Measurements from ENCODE around the gene CAMK2N2. TPM values are rescaled to one million over a fixed set of nuclear protein-coding genes. Genes with fewer than 3 reads are reported as not detected.

Gene CAMK2N2
- total and polyA plus RNA-seq, 9 of the 15 experiments (the other 6 are each of a cell fraction or from before 2014, with no cell fraction given), result 0.08 to 0.22 (median 0.11) TPM; not detected in 5

GRCh38 chr3:184298759-184299487 lies 37.6 kb upstream of the CAMK2N2 start, which contains the start of gene PSMD2 (continued):
- no peak for TF ChIP-seq SREBF1 (IDR thresholded peaks at IDR 0.05; ENCODE audit: borderline replicate concordance, low read depth, low read length)
- no peak for TF ChIP-seq HNRNPL (IDR thresholded peaks at IDR 0.05; ENCODE audit: low read depth, low read length)
- no peak for TF ChIP-seq CEBPB (tag; IDR thresholded peaks at IDR 0.05)
- TF ChIP-seq GABPB1 (CRISPR knock-in tag; IDR thresholded peaks at IDR 0.05), result peak; percentile 85
- TF ChIP-seq ZNF639 (CRISPR knock-in tag; conservative IDR thresholded peaks at IDR 0.05 in 1 of 2, IDR thresholded peaks at IDR 0.05 in 1 of 2), result peak in 1 of 2 experiments; percentile 98; a peak in 2 of 4 replicates
- peak; percentile 15; the same call in 1 of the 2 replicates for TF ChIP-seq CREB1 (IDR thresholded peaks at IDR 0.05)
- TF ChIP-seq CREB1 (CRISPR knock-in tag; IDR thresholded peaks at IDR 0.05), result peak; percentile 60
- TF ChIP-seq MAX (CRISPR knock-in tag; IDR thresholded peaks at IDR 0.05), result no peak
- TF ChIP-seq MAFG (tag; conservative IDR thresholded peaks at IDR 0.05), result no peak
- TF ChIP-seq ZKSCAN3 (CRISPR knock-in tag; IDR thresholded peaks at IDR 0.05), result no peak
- peak; percentile 44; the same call in 1 of the 2 replicates for TF ChIP-seq L3MBTL2 (IDR thresholded peaks at IDR 0.05)
- TF ChIP-seq CBX5 (IDR thresholded peaks at IDR 0.05; ENCODE audit: borderline replicate concordance, low read depth), result no peak
- TF ChIP-seq ZBTB7A (IDR thresholded peaks at IDR 0.05; ENCODE audit: borderline replicate concordance, control insufficient read depth, low read depth, low read length), result peak; percentile 68
- TF ChIP-seq MCM2 (IDR thresholded peaks at IDR 0.05; ENCODE audit: low read depth), result no peak
- TF ChIP-seq SRSF3 (IDR thresholded peaks at IDR 0.05; ENCODE audit: insufficient read depth, low read length), result no peak
- no peak for TF ChIP-seq STAT6 (CRISPR knock-in tag; IDR thresholded peaks at IDR 0.05)
- no peak for TF ChIP-seq ZNF347 (CRISPR knock-in tag; IDR thresholded peaks at IDR 0.05; ENCODE audit: low read depth)
- TF ChIP-seq CBX8 (IDR thresholded peaks at IDR 0.05; ENCODE audit: borderline replicate concordance, extremely low read depth, low read depth, low read length, poor library complexity, severe bottlenecking), result no peak
- no peak for TF ChIP-seq DLX4 (CRISPR knock-in tag; IDR thresholded peaks at IDR 0.05)
- no peak for TF ChIP-seq ELK1 (CRISPR knock-in tag; IDR thresholded peaks at IDR 0.05)
- TF ChIP-seq HMBOX1 (IDR thresholded peaks at IDR 0.05), result no peak

Data from K562 (cell line).